A549 treated with dexamethasone at 1 μM for 4 hours (cell line): ENCODE data around the gene ITGAV. TPM values are rescaled to one million over a fixed set of nuclear protein-coding genes. Genes with fewer than 3 reads are reported as not detected.

Source experiments
- total RNA-seq: library from RNA; stranded (reverse); fragments of 200-300 nt; extraction: Qiagen RNA extraction; gene quantifications from 5 replicates; pipeline ENCODE4 v1.2.3, GENCODE V29; 2022

ITGAV gene
- 53.6 to 116 TPM (median 94.5 TPM) in 5 replicates for total RNA-seq

GRCh38 chr2:186589612-186590349 is at the start of gene ITGAV:
TSS of gene ITGAV (plus strand) at chr2:186590056. CDS start at chr2:186590339, 283 bp downstream.

Other genes starting within 250 kb of the ITGAV start
- 83.5 to 92.4 TPM (median 89.1 TPM) in 5 replicates for gene ZC3H15, start 103.8 kb upstream of the ITGAV start, total RNA-seq
- gene FAM171B, start 104.0 kb downstream of the ITGAV start, total RNA-seq, result 1.4 to 2.1 TPM (median 2.1 TPM) in 5 replicates